Stimulated activated CD8-positive, alpha-beta memory T cell treated with anti-CD3 and anti-CD28 coated beads, Interleukin-4, amount 100 ng/mL, for 48 hours (primary cell): ENCODE measurements around the gene ESYT1.
A peak's percentile ranks its signal among the peaks of the same experiment; 100 is the strongest.

Experiments
- DNase-seq: peaks from one replicate; pipeline ENCODE4 v3.0.0-alpha.2; 2020

Gene ESYT1

GRCh38 chr12:56158029-56158925 is 30.2 kb downstream of the ESYT1 start, which contains the start of gene MYL6:
Gene MYL6 (plus strand): TSS chr12:56158359. CDS start chr12:56158402, 43 bp downstream.
- peak; percentile 93 for DNase-seq

GRCh38 chr12:56158926-56159461 is 30.9 kb downstream of the ESYT1 start:
- DNase-seq = no peak

- no peak for DNase-seq
Observed at GRCh38 chr12:56159482-56160192, 31.6 kb downstream of the ESYT1 start.

GRCh38 chr12:56160193-56160763 is 32.2 kb downstream of the ESYT1 start:
- peak; percentile 65 for DNase-seq

- DNase-seq = no peak
Observed at GRCh38 chr12:56160894-56161689, 33.0 kb downstream of the ESYT1 start.

- DNase-seq = no peak
Observed at GRCh38 chr12:56161690-56162351, 33.8 kb downstream of the ESYT1 start.

- no peak for DNase-seq
Observed at GRCh38 chr12:56162468-56163290, 34.6 kb downstream of the ESYT1 start.

- no peak for DNase-seq
Observed at GRCh38 chr12:56163533-56164344, 35.7 kb downstream of the ESYT1 start.

GRCh38 chr12:56164345-56164729 is 36.3 kb downstream of the ESYT1 start:
- DNase-seq = no peak

GRCh38 chr12:56165369-56165768 is 37.3 kb downstream of the ESYT1 start:
- DNase-seq = no peak

GRCh38 chr12:56169229-56169759 is 41.2 kb downstream of the ESYT1 start:
- DNase-seq = no peak

- no peak for DNase-seq
Observed at GRCh38 chr12:56172839-56173238, 44.8 kb downstream of the ESYT1 start.

- DNase-seq = no peak
Observed at GRCh38 chr12:56178347-56178746, 50.3 kb downstream of the ESYT1 start.

- no peak for DNase-seq
Observed at GRCh38 chr12:56186957-56187356, 58.9 kb downstream of the ESYT1 start.

GRCh38 chr12:56188131-56188777 is 60.2 kb downstream of the ESYT1 start:
- DNase-seq = no peak

- DNase-seq = no peak
Observed at GRCh38 chr12:56188778-56189098, 60.7 kb downstream of the ESYT1 start.

- DNase-seq = peak; percentile 89
Observed at GRCh38 chr12:56189099-56189917, 61.2 kb downstream of the ESYT1 start, which contains the start of gene SMARCC2. Gene SMARCC2 (minus strand): TSS chr12:56189483. CDS start chr12:56189461, 22 bp downstream.
